Testis (tissue), 3 donors: Measurements from ENCODE around the gene GPR161. TPM values are rescaled to one million over a fixed set of nuclear protein-coding genes. Genes with fewer than 3 reads are reported as not detected.

ENCODE experiments used
- DNase-seq: peaks from one replicate; pipeline ENCODE4 v3.0.0-alpha.2; 2019
- H3K27ac ChIP-seq, 2 donors: fragments of 200-600 bp; sonication (generic); one replicate each; pipeline ENCODE4 v1.5.1; 2019
- H3K27me3 ChIP-seq: fragments of 200-600 bp; sonication (generic); one replicate; pipeline ENCODE4 v1.5.1; 2019
- H3K36me3 ChIP-seq: fragments of 200-600 bp; sonication (generic); one replicate; pipeline ENCODE4 v1.5.1; 2017; ENCODE audit warnings: low read depth; ENCODE audit errors: missing control alignments
- H3K4me1 ChIP-seq: fragments of 200-600 bp; sonication (generic); one replicate; pipeline ENCODE4 v1.5.1; 2019
- H3K4me3 ChIP-seq, 2 donors: fragments of 200-600 bp; sonication (generic); one replicate each; pipeline ENCODE4 v1.5.1; 2017 to 2019
- H3K9me3 ChIP-seq: fragments of 200-600 bp; sonication (generic); one replicate; pipeline ENCODE4 v1.5.1; 2017
- POLR2A ChIP-seq: fragments of 450-650 bp; IDR thresholded peaks from one replicate; pipeline ENCODE4 v1.6.1; 2017; ENCODE audit warnings: antibody characterized with exemption, mild to moderate bottlenecking, moderate library complexity
- WGBS, 2 donors: methylation state at CpG; one replicate each; pipeline ENCODE4 v1.1.5; 2018; 5-methylcytosine and 5-hydroxymethylcytosine counted together
- intact Hi-C: fragments of 100-400 bp; cut with DNase I; formaldehyde crosslinking; loops from one replicate; pipeline ENCODE4 v1.15.1; 2023; ENCODE audit warnings: low total_unique reads
- polyA plus RNA-seq: library from polyadenylated mRNA; stranded (reverse); fragments of 350-450 nt; fragmentation: Illumina TruSeq; extraction: RNeasy Lipid Tissue Mini Kit (QIAGEN cat#74804); gene quantifications from one replicate; pipeline ENCODE4 v1.2.3, GENCODE V29; 2014; ENCODE audit warnings: low read depth, low replicate concordance; ENCODE audit not compliant: insufficient read depth
- total RNA-seq, 2 donors: library from RNA; depleted of rRNA; stranded (reverse); fragments of >200 nt; gene quantifications; one replicate each; pipeline ENCODE4 v1.2.3, GENCODE V29; 2016
- TF ChIP-seq, protein P1 (sequence below), 3 experiments: fragments of 450-650 bp in 2 of 3; fragments of 200-600 bp in 1 of 3; sonication (generic) in 1 of 3; IDR thresholded peaks; one replicate each; pipeline ENCODE4 v1.5.1; 2016 to 2019; ENCODE audit warnings: antibody characterized with exemption in 3 of 3, mild to moderate bottlenecking in 2 of 3, moderate library complexity in 1 of 3

Gene GPR161
- total and polyA plus RNA-seq, 3 donors from 2014 or later, result 3.7 to 6.7 (median 6.1) TPM

DNA sequence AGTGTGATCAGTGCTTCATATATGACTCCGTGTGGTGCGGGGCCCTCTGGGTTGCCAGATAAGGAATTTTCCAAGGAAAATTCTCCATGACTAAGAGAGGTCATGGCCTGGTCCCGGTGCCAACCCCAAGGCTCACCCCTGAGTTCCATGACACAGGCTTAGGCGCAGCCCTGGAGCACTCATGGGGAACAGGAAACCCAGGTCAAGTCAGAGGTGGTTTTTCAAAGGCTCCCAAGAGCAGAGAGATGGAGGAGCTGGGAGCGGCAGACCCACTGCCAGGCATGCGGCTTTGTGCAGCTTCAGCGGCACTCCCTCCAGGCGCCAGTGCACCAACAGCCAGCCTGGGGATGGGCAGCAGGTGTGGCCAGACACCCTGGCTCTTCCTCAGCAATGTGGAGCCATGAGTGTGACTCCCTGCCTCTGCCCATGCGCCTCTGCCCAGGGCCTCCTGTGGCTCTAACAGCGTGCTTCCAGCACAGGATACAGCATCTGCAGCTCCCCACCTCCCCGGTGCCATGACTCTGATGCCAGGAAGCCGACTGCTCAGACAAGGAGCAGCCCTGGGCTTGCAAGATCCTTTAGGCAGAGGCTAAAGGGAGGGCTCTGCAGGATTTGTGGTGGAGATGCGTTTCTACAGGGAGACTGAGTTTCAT, 47.3 kb downstream of the GPR161 start:
- no peak for DNase-seq
- WGBS, 2 donors, result 75 to 78% methylated on average over 7 to 13 of the region's 13 CpGs
- H3K36me3 ChIP-seq, result no peaks in the 10 kb centered on the region
- H3K27me3 ChIP-seq, result no peaks in the 10 kb centered on the region
- no peaks in the 10 kb centered on the region for H3K9me3 ChIP-seq
- H3K27ac ChIP-seq, result no peak overlapping the region
- no peak overlapping the region for H3K4me3 ChIP-seq
- peaks cover 42% of the 10 kb centered on the region for H3K4me1 ChIP-seq
- TF ChIP-seq, protein P1, sequence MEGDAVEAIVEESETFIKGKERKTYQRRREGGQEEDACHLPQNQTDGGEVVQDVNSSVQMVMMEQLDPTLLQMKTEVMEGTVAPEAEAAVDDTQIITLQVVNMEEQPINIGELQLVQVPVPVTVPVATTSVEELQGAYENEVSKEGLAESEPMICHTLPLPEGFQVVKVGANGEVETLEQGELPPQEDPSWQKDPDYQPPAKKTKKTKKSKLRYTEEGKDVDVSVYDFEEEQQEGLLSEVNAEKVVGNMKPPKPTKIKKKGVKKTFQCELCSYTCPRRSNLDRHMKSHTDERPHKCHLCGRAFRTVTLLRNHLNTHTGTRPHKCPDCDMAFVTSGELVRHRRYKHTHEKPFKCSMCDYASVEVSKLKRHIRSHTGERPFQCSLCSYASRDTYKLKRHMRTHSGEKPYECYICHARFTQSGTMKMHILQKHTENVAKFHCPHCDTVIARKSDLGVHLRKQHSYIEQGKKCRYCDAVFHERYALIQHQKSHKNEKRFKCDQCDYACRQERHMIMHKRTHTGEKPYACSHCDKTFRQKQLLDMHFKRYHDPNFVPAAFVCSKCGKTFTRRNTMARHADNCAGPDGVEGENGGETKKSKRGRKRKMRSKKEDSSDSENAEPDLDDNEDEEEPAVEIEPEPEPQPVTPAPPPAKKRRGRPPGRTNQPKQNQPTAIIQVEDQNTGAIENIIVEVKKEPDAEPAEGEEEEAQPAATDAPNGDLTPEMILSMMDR (IDR thresholded peaks at IDR 0.05), result no peak
- TF ChIP-seq POLR2A, result no peak
- intact Hi-C loops, result loop anchor here (10.0 kb wide), 1 partner anchor 45 kb away; the partner anchor contains the start of gene GPR161

DNA sequence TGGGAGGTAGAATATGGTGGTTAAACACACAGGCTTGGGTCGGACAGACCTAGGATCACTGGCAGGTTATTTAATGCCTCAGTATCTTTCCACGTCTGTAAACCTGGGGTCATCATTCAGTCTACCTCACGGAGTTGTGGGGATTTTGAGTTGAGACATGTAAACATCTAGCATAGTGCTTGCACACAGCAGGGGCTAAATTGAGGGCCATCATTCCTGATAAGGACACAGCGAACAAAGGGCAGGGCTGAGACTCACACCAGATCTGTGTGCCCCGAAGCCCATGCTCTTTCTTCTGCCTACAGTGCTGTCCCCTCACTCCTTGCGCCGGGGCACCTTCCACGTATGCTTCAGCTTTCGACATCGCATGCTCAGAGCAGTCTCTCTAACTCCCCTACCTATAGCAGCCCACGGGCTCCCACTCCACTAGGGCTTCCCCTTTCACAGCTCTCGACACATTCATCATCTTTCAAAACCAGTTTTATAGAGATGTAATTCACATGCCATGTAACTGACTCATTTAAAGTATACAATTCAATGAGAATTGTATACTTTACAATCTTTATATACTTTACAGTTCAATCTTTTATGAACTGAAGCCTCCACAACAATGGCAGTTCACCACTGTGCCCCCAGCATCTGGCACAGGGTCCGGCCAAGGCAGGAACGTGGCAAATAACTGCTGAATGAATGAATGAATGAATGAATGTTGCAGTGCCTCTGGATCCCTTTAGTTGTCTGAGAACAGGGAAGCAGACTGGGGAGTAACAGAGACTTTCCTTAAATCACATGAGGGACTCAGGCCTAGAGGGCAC, 48.0 kb downstream of the GPR161 start:
- no peaks in the 10 kb centered on the region for H3K36me3 ChIP-seq
- TF ChIP-seq, protein P1 (IDR thresholded peaks at IDR 0.05), result no peak
- TF ChIP-seq POLR2A, result no peak
- 94 to 97% methylated on average over 14 of the region's 14 CpGs for WGBS, 2 donors
- no peak overlapping the region for H3K4me3 ChIP-seq
- DNase-seq, result no peak
- H3K4me1 ChIP-seq, result peaks cover 49% of the 10 kb centered on the region
- intact Hi-C loops, result loop anchor here (10.0 kb wide), 1 partner anchor 46 kb away; the partner anchor contains the start of gene GPR161
- no peak overlapping the region for H3K27ac ChIP-seq
- no peaks in the 10 kb centered on the region for H3K27me3 ChIP-seq
- no peaks in the 10 kb centered on the region for H3K9me3 ChIP-seq

- no peak overlapping the region for H3K4me3 ChIP-seq
- H3K27me3 ChIP-seq, result no peaks in the 10 kb centered on the region
- TF ChIP-seq, protein P1 (IDR thresholded peaks at IDR 0.05), result no peak
- TF ChIP-seq POLR2A, result no peak
- WGBS, 2 donors, result 95 to 96% methylated on average over 10 of the region's 10 CpGs
- H3K27ac ChIP-seq, result no peak overlapping the region
- H3K9me3 ChIP-seq, result no peaks in the 10 kb centered on the region
- intact Hi-C loops, result loop anchor here (10.0 kb wide), 1 partner anchor 47 kb away; the partner anchor contains the start of gene GPR161
- DNase-seq, result no peak
- H3K4me1 ChIP-seq, result peaks cover 39% of the 10 kb centered on the region
- H3K36me3 ChIP-seq, result no peaks in the 10 kb centered on the region
These were observed 49.0 kb downstream of the GPR161 start for GRCh38 chr1:168087696-168088095.

GRCh38 chr1:168086438-168086837, 50.3 kb downstream of the GPR161 start:
- TF ChIP-seq, protein P1 (IDR thresholded peaks at IDR 0.05), result no peak
- TF ChIP-seq POLR2A, result no peak
- no peaks in the 10 kb centered on the region for H3K27me3 ChIP-seq
- H3K4me3 ChIP-seq, result no peak overlapping the region
- H3K27ac ChIP-seq, result peak overlapping the region in 1 of 2 donors; percentile 71
- intact Hi-C loops, result loop anchor here (10.0 kb wide), 1 partner anchor 48 kb away; the partner anchor contains the start of gene GPR161
- WGBS, 2 donors, result 74 to 88% methylated on average over 2 of the region's 2 CpGs
- DNase-seq, result no peak
- H3K4me1 ChIP-seq, result peaks cover 36% of the 10 kb centered on the region
- H3K9me3 ChIP-seq, result no peaks in the 10 kb centered on the region
- H3K36me3 ChIP-seq, result no peaks in the 10 kb centered on the region
